ENCODE measurements around the gene ALG10B. TPM values are rescaled to one million over a fixed set of nuclear protein-coding genes. Genes with fewer than 3 reads are reported as not detected.
"Not testable (repeated sequence)": the region's sequence is repeated elsewhere in the genome, so short reads cannot be mapped to it uniquely, and the experiment has no call there.

The ALG10B gene
- 1 to 10 TPM; 6.9 to 8.4 TPM for total RNA-seq
- total RNA-seq = 9.0 to 12.0 reads per million in 2 donors

GRCh38 chr12:38316391-38317129, at the start of gene ALG10B:
ALG10B (plus strand) TSS chr12:38316774; CDS start chr12:38316894, 120 bp downstream.
- peak; percentile 75 to 91 (median 86) for DNase-seq

GRCh38 chr12:38268612-38269011, 48.0 kb upstream of the ALG10B start:
- Mint-ChIP-seq H3K27me3 (no peaks in the 10 kb centered on the region), H3K36me3 (ENCODE audit: low read depth) (no peaks in the 10 kb centered on the region), H3K4me3 (no peak overlapping the region), H3K4me1 (no peaks in the 10 kb centered on the region), H3K27ac (no peak overlapping the region)
- ATAC-seq = no peak
- no peaks in the 10 kb centered on the region for H3K9me3 ChIP-seq (ENCODE audit: control insufficient read depth, low read length, poor library complexity, severe bottlenecking)
- no peak for DNase-seq

More at GRCh38 chr12:38316391-38317129, at the start of gene ALG10B:
- Mint-ChIP-seq H3K27ac (peak within 1 kb of the TSS; percentile 93), H3K4me3 (peak within 1 kb of the TSS; percentile 93), H3K4me1 (peaks cover 17% of the 10 kb centered on the region), H3K27me3 (no peaks in the 10 kb centered on the region), H3K36me3 (ENCODE audit: low read depth) (peaks cover 4% of the 10 kb centered on the region)
- peak; percentile 98 for ATAC-seq
- no peaks in the 10 kb centered on the region for H3K9me3 ChIP-seq (ENCODE audit: control insufficient read depth, low read length, poor library complexity, severe bottlenecking)

- DNase-seq (no peak), ATAC-seq (no peak)
- no peaks in the 10 kb centered on the region for H3K4me1 Mint-ChIP-seq
- no peak overlapping the region for H3K4me3 Mint-ChIP-seq
- H3K36me3 Mint-ChIP-seq (ENCODE audit: low read depth) = no peaks in the 10 kb centered on the region
- H3K9me3 ChIP-seq (ENCODE audit: control insufficient read depth, low read length, poor library complexity, severe bottlenecking) = no peaks in the 10 kb centered on the region
- no peak overlapping the region for H3K27ac Mint-ChIP-seq
- H3K27me3 Mint-ChIP-seq = no peaks in the 10 kb centered on the region
These were observed 46.7 kb upstream of the ALG10B start for GRCh38 chr12:38269897-38270296.

- no peak for ATAC-seq
- H3K9me3 ChIP-seq (ENCODE audit: control insufficient read depth, low read length, poor library complexity, severe bottlenecking) = no peaks in the 10 kb centered on the region
- Mint-ChIP-seq H3K27ac (no peak overlapping the region), H3K4me3 (no peak overlapping the region), H3K27me3 (no peaks in the 10 kb centered on the region), H3K36me3 (ENCODE audit: low read depth) (no peaks in the 10 kb centered on the region), H3K4me1 (no peaks in the 10 kb centered on the region)
- DNase-seq = no peak
These were observed 36.8 kb upstream of the ALG10B start for GRCh38 chr12:38279756-38280155.

GRCh38 chr12:38282886-38283285, 33.7 kb upstream of the ALG10B start:
- Mint-ChIP-seq H3K4me3 (no peak overlapping the region), H3K4me1 (no peaks in the 10 kb centered on the region), H3K27ac (no peak overlapping the region), H3K27me3 (no peaks in the 10 kb centered on the region), H3K36me3 (ENCODE audit: low read depth) (no peaks in the 10 kb centered on the region)
- no peaks in the 10 kb centered on the region for H3K9me3 ChIP-seq (ENCODE audit: control insufficient read depth, low read length, poor library complexity, severe bottlenecking)
- ATAC-seq (no peak), DNase-seq (no peak)

- Mint-ChIP-seq H3K27ac (no peak overlapping the region), H3K36me3 (ENCODE audit: low read depth) (no peaks in the 10 kb centered on the region), H3K27me3 (peaks cover 24% of the 10 kb centered on the region), H3K4me1 (no peaks in the 10 kb centered on the region), H3K4me3 (no peak overlapping the region)
- no peak for DNase-seq
- no peak for ATAC-seq
- no peaks in the 10 kb centered on the region for H3K9me3 ChIP-seq (ENCODE audit: control insufficient read depth, low read length, poor library complexity, severe bottlenecking)
These were observed 27.2 kb upstream of the ALG10B start for GRCh38 chr12:38289396-38289795.

GRCh38 chr12:38291160-38291559, 25.4 kb upstream of the ALG10B start:
- H3K27ac Mint-ChIP-seq = no peak overlapping the region
- H3K4me1 Mint-ChIP-seq = no peaks in the 10 kb centered on the region
- H3K4me3 Mint-ChIP-seq = no peak overlapping the region
- H3K36me3 Mint-ChIP-seq (ENCODE audit: low read depth) = no peaks in the 10 kb centered on the region
- no peak for DNase-seq
- no peak for ATAC-seq
- no peaks in the 10 kb centered on the region for H3K9me3 ChIP-seq (ENCODE audit: control insufficient read depth, low read length, poor library complexity, severe bottlenecking)
- H3K27me3 Mint-ChIP-seq = peaks cover 28% of the 10 kb centered on the region

- not testable (repeated sequence) for H3K9me3 ChIP-seq (ENCODE audit: control insufficient read depth, low read length, poor library complexity, severe bottlenecking); DNase-seq; H3K27ac Mint-ChIP-seq; H3K4me3 Mint-ChIP-seq; H3K27me3 Mint-ChIP-seq; H3K36me3 Mint-ChIP-seq (ENCODE audit: low read depth); ATAC-seq; H3K4me1 Mint-ChIP-seq
These were observed 13.6 kb upstream of the ALG10B start for GRCh38 chr12:38302972-38303371.

- H3K4me3 Mint-ChIP-seq; H3K27ac Mint-ChIP-seq; H3K9me3 ChIP-seq (ENCODE audit: control insufficient read depth, low read length, poor library complexity, severe bottlenecking); ATAC-seq; H3K36me3 Mint-ChIP-seq (ENCODE audit: low read depth); DNase-seq; H3K27me3 Mint-ChIP-seq: not testable (repeated sequence)
- H3K4me1 Mint-ChIP-seq = peaks cover 11% of the 10 kb centered on the region
These were observed 5.4 kb downstream of the ALG10B start for GRCh38 chr12:38321966-38322365.

GRCh38 chr12:38324912-38325311, 8.3 kb downstream of the ALG10B start:
- H3K27me3 Mint-ChIP-seq = no peaks in the 10 kb centered on the region
- no peaks in the 10 kb centered on the region for H3K4me1 Mint-ChIP-seq
- H3K27ac Mint-ChIP-seq = no peak overlapping the region
- H3K4me3 Mint-ChIP-seq = no peak overlapping the region
- H3K36me3 Mint-ChIP-seq (ENCODE audit: low read depth) = no peaks in the 10 kb centered on the region
- ATAC-seq (no peak), DNase-seq (no peak)
- H3K9me3 ChIP-seq (ENCODE audit: control insufficient read depth, low read length, poor library complexity, severe bottlenecking) = no peaks in the 10 kb centered on the region

GRCh38 chr12:38327356-38327755, 10.8 kb downstream of the ALG10B start:
- H3K36me3 Mint-ChIP-seq (ENCODE audit: low read depth) = no peaks in the 10 kb centered on the region
- no peak for ATAC-seq
- no peak for DNase-seq
- H3K4me1 Mint-ChIP-seq = no peaks in the 10 kb centered on the region
- no peak overlapping the region for H3K4me3 Mint-ChIP-seq
- no peaks in the 10 kb centered on the region for H3K9me3 ChIP-seq (ENCODE audit: control insufficient read depth, low read length, poor library complexity, severe bottlenecking)
- no peak overlapping the region for H3K27ac Mint-ChIP-seq
- no peaks in the 10 kb centered on the region for H3K27me3 Mint-ChIP-seq

GRCh38 chr12:38328306-38328895, 11.8 kb downstream of the ALG10B start:
- Mint-ChIP-seq H3K27me3 (no peaks in the 10 kb centered on the region), H3K36me3 (ENCODE audit: low read depth) (no peaks in the 10 kb centered on the region), H3K27ac (no peak overlapping the region), H3K4me3 (no peak overlapping the region), H3K4me1 (no peaks in the 10 kb centered on the region)
- DNase-seq = no peak
- no peak for ATAC-seq
- H3K9me3 ChIP-seq (ENCODE audit: control insufficient read depth, low read length, poor library complexity, severe bottlenecking) = no peaks in the 10 kb centered on the region

GRCh38 chr12:38330414-38330813, 13.8 kb downstream of the ALG10B start:
- ATAC-seq; H3K4me1 Mint-ChIP-seq; H3K27me3 Mint-ChIP-seq; H3K27ac Mint-ChIP-seq; H3K4me3 Mint-ChIP-seq; H3K9me3 ChIP-seq (ENCODE audit: control insufficient read depth, low read length, poor library complexity, severe bottlenecking); H3K36me3 Mint-ChIP-seq (ENCODE audit: low read depth); DNase-seq: not testable (repeated sequence)

- DNase-seq (no peak), ATAC-seq (no peak)
- no peaks in the 10 kb centered on the region for H3K4me1 Mint-ChIP-seq
- no peaks in the 10 kb centered on the region for H3K9me3 ChIP-seq (ENCODE audit: control insufficient read depth, low read length, poor library complexity, severe bottlenecking)
- no peak overlapping the region for H3K4me3 Mint-ChIP-seq
- H3K36me3 Mint-ChIP-seq (ENCODE audit: low read depth) = no peaks in the 10 kb centered on the region
- no peaks in the 10 kb centered on the region for H3K27me3 Mint-ChIP-seq
- H3K27ac Mint-ChIP-seq = no peak overlapping the region
These were observed 16.2 kb downstream of the ALG10B start for GRCh38 chr12:38332814-38333213.

Measured in T-helper 17 cell (primary cell).